ENCODE results near the gene ABCC1.

Gene ABCC1

GRCh38 chr16:16059160-16059559, 109.7 kb downstream of the ABCC1 start:
- no peak for DNase-seq

GRCh38 chr16:16059895-16060590, 110.6 kb downstream of the ABCC1 start:
- DNase-seq, result no peak

DNA sequence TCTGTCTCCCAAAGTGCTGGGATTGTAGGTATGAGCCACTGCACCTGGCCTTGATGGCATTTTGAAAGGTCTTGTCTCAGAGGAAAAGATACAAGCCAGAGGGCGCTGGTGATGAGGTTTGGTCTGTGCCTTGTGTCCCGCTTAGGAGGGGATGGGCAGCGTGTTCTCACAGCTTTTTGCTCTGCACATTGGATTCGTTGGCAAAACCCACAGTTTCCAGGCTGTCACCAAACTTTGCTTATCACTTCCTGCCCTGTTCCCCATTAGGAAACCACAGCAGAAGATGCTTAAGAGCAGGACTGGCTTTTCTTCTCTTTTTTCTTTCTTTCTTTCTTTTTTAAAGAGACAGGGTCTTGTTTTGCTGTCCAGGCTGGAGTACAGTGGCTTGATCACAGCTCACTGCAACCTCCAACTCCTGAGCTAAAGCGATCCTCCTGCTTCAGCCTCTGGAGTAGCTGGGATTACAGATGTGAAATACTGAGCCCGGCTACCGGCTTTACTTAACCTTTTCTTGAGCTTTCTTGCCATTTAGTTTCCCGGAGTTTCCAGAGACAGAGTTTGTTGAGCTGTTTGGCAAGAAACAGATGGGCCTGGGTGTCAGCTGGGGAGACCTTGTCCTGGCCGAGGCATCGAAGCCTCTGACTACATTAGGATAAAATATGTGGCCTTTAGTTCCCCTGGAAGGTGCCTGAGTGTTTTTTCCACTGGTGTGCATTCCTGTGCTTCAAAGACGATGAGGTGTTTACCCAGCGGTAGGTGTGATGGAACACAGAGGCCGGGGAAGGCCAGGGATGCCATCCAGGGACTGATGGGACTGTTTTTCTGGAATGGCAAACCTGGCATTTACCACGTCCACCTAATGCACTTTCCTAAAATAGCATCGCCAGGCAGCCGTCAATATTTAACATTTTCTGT, 112.9 kb downstream of the ABCC1 start:
- no peak for DNase-seq

- DNase-seq, result no peak
Measured at GRCh38 chr16:16063683-16064082, 114.3 kb downstream of the ABCC1 start.

DNA sequence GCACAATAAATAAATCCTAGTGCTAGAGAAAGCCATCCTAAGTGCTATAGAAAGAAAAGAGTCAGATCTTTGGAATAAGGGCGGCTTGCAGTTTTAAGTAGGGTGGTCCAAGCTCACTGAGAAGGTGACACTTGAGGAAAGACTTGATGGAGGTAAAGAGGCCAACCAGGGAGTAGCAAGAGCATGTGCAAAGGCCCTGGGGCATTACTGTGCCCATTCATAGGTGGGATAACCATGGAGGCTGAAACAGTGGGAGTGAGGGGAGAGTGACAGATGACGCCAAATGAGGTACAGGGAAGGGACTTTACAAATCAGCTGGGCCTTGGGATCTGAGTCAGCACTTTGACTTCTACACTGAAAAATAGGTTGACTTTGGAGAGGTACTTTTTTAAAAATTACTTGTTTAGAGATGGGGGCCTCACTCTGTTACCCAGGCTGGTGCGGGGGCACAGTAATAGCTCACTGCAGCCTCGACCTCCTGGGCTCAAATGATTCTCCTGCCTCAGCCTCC, 115.5 kb downstream of the ABCC1 start:
- DNase-seq, result no peak

- DNase-seq, result no peak
Measured at GRCh38 chr16:16067127-16067526, 117.7 kb downstream of the ABCC1 start.

GRCh38 chr16:16071631-16072244, 122.3 kb downstream of the ABCC1 start:
- DNase-seq, result no peak

DNA sequence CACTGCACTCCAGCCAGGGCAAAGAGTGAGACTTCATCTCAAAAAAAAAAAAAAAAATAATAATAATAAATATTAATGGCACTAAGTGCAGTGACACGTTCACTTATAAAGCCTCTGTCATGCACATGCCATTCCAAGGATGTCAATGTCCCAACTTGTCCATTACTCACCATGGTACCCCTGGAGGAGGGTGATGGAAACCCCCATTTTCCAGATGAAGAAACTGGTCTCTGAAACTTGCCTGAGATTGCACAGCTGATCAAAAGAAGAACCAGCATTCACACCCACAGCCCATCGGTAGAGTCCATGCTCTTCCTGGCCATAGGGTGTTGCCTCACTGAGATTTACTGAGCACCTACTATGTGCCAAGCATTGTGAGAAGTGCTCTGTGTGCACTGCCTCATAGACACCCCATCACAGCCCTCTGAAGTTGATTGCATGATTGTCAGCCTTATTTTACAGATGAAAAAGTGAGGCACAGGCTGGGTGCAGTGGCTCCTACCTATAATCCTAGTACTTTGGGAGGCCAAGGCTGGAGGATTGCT, 123.7 kb downstream of the ABCC1 start:
- no peak for DNase-seq

DNA sequence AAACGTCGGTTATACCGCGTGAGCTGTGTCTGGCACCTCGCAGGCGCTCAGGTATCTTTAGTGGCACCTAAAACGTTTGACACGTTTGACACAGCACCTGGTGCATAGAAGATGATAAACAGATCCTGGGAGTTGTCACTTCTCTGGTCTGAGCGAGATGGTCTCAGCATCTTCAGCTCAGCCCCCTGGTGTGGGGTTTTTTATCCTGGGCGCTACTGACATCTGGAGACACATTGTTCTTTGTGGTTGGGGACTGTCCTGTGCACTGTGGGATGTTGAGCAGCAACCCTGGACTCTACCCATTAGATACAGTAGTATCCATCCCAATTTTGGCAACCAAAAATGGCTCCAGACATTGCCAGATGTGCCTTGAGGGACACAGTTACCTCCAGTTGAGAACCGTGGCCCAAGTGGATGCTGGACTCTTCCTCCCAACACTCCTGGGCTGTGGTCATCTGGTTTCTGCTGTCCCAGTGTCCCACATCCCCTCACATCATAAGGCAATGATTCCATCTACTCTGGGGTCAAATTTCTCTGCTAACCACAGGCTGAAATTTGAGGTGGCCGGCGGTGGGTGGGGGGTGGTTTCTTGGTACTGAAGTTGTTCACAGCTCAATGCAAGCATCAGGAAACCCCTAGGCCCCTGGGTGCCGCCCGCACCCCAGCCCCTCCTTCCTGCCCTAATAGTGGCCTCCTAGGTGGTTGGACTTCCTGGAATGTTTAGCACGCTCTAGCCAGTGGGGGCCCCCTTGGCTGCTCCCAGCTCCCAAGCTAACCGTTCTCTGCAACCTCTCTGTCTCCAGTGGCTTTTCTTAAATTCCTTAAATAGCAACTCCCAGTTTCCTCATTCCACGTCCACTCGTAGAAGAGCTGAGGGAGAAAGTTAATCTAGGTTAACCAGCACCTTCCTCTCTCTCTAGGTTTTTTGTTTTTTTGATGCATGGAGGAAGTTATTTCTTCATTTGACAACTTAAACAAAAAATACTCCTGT, 124.8 kb downstream of the ABCC1 start:
- no peak for DNase-seq

DNA sequence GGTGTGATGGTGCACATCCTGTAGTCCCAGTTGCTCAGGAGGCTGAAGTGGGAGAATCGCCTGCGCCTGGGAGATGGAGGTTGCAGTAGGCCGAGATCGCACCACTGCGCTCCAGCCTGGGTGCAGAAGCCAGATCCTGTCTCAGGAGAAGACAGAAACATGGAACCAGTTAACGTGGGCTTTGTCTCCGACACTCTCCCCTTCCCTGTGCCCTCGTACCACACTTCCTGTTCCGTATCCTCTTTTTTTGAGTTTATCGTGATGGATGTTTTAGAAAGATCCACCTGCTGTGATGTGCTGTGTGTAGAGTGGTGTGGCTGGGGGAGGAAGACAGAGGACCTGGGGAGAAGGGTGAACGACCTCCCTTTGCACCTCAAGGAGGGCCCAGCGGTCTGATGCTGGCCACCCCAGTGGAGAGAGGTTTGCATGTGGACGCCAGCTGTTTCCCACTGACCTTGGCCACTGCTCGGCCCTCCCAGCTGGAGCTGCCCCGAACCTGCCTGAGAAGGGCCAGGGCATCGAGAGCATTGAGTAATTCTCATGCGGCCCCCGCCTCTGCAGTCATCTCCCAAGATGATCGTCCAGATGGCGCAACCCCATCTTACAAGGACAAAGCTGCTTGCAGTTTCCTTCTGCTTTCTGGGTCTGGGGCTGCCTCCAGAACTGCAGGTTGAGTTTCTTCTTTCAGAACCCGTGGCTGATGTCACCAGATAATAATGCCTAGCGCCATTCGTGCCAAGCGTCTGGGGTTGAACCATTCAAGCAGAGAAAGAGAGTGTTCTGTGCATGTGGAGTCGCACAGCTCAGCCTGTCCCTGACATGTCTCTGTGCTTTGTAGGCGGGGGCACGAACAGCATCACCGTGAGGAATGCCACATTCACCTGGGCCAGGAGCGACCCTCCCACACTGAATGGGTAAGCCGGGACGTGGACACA, 126.3 kb downstream of the ABCC1 start:
- DNase-seq, result no peak

GRCh38 chr16:16076423-16076813, 127.0 kb downstream of the ABCC1 start:
- DNase-seq, result no peak

DNA sequence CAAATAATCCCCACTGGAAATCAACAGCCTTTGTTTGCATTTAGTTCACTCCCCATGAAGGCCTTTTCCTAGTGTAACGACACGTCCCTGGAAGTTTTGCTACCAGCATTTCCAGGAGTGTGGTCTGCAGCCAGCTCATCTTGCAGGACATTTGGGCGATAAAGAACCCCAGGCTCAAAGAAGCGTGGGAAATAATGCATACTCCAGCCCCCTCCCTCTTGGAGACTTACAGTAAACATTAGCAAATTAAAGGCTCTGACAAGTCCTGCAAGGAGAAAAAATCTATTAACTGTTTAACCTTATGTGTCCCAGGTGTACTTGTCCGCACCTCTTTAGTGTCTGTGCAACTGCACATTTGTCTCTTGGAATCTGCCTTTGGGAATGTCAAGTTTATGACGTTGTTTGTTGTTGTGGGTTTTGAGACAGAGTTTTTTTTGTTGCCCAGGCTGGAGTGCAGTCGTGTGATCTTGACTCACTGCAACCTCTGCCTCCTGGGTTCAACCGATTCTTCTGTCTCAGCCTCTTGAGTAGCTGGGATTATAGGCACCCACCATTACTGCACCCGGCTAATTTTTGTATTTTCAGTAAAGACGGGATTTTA, 131.1 kb downstream of the ABCC1 start:
- DNase-seq, result no peak

DNA sequence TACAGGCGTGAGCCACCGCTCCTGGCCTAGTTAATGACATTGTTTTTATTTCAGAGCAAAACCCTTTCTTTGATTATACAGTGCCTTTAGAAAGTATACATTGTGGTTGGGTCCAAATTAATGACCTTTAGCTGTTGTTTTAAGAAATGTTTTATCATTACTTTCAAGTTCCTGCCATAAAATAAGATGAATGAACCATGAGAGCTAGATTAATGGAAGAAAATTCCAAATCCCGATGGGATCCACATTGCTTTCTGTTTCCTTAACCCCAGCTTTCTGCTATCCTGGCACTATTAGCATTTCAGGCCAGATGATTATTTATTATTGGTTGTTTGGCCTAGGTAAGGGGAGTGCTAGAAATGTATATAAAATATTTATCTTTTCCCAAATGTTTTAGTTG, 131.7 kb downstream of the ABCC1 start:
- no peak for DNase-seq

- DNase-seq, result no peak
Measured at GRCh38 chr16:16082255-16082654, 132.8 kb downstream of the ABCC1 start.

GRCh38 chr16:16083421-16084156, 134.2 kb downstream of the ABCC1 start:
- DNase-seq, result peak; percentile 35

DNA sequence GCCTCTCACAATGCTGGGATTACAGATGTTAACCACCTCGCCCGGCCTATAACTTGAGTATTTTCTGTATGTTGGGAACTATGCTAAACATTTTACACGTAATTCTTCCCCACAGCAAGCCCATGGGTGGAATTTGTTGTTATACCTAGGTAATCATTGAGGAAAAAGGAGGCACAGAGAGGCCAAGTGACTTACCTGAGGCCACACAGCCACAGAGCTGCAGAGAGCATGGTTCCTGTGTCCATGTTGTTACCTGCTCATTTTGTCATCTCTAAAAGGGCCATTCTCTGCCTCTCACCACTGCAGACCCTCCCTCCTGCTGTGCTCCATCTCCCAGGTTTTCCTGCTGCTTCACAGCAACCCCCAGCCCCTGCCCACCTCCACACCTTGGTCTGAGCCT, 135.5 kb downstream of the ABCC1 start:
- no peak for DNase-seq

DNA sequence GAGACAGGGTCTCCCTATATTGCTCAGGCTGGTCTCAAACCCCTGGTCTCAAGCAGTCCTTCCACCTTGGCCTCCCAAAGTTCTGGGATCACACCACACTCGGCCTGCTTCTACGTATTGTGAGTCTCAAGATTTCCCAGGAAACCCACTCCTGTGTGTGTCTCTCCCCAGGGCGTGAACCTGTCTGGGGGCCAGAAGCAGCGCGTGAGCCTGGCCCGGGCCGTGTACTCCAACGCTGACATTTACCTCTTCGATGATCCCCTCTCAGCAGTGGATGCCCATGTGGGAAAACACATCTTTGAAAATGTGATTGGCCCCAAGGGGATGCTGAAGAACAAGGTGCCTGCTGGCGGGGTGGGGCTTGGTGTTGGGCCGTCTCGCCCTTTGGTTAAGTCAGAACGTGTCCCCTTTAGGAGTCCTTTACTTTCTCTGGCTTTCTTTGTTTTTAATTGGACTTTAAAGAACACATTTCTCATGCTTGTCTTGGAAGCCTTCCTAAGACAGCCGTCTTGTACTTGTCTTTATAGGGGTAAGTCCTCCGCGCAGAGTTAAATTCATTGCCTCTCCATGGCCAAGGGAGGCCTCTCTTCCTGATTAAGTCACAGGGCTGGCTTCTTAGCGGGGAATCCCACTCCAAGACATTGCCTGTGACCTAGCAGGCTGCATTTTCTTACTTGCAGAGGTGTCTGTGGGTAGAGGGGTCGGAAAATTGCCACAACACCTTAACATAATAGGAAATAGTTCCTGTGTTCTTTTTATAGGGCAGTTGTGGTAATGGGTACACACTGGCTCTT, 137.4 kb downstream of the ABCC1 start:
- DNase-seq, result no peak

DNA sequence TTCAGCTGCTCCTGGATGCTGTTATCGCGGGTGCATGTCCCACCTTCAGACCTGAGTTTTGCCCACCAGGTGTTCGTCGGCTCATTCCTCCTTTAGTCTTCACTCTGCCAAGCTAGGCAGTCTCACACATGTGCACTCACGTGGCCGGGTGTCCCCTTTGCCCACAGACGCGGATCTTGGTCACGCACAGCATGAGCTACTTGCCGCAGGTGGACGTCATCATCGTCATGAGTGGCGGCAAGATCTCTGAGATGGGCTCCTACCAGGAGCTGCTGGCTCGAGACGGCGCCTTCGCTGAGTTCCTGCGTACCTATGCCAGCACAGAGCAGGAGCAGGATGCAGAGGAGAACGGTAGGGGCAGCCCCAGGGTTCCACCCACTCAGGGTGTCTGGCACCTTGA, 140.8 kb downstream of the ABCC1 start:
- no peak for DNase-seq
